Superior temporal gyrus (tissue), 1 donor: ENCODE data around the gene ZNF322.
"Not testable (repeated sequence)": the region's sequence is repeated elsewhere in the genome, so short reads cannot be mapped to it uniquely, and the experiment has no call there.

Experiments
- DNase-seq: peaks from one replicate; pipeline ENCODE4 v3.0.0-alpha.2; 2016; ENCODE audit errors: extremely low spot score

Gene ZNF322

GRCh38 chr6:26659042-26659999 lies at the start of gene ZNF322:
Gene ZNF322 (minus strand): TSS chr6:26659746. CDS start chr6:26638553, 21,193 bp downstream.
- peak; percentile 96 for DNase-seq

- not testable (repeated sequence) for DNase-seq
These were observed 46.2 kb upstream of the ZNF322 start for GRCh38 chr6:26705780-26706179.

GRCh38 chr6:26705352-26705751 lies 45.8 kb upstream of the ZNF322 start:
- DNase-seq, result not testable (repeated sequence)

GRCh38 chr6:26701023-26701747 lies 41.6 kb upstream of the ZNF322 start:
- DNase-seq, result not testable (repeated sequence)

- DNase-seq, result not testable (repeated sequence)
These were observed 38.0 kb upstream of the ZNF322 start for GRCh38 chr6:26697496-26697895.

GRCh38 chr6:26689324-26689947 lies 29.9 kb upstream of the ZNF322 start:
- not testable (repeated sequence) for DNase-seq

GRCh38 chr6:26682435-26683042 lies 23.0 kb upstream of the ZNF322 start:
- not testable (repeated sequence) for DNase-seq

- DNase-seq, result not testable (repeated sequence)
These were observed 13.7 kb upstream of the ZNF322 start for GRCh38 chr6:26673287-26673686.

GRCh38 chr6:26670558-26670957 lies 11.0 kb upstream of the ZNF322 start:
- not testable (repeated sequence) for DNase-seq

GRCh38 chr6:26670003-26670402 lies 10.5 kb upstream of the ZNF322 start:
- not testable (repeated sequence) for DNase-seq

- DNase-seq, result no peak
These were observed 435 bp upstream of the ZNF322 start for GRCh38 chr6:26660000-26660361.

- DNase-seq, result no peak
These were observed 2.3 kb downstream of the ZNF322 start for GRCh38 chr6:26657256-26657655.

GRCh38 chr6:26653007-26653406 lies 6.5 kb downstream of the ZNF322 start:
- no peak for DNase-seq

- no peak for DNase-seq
These were observed 8.3 kb downstream of the ZNF322 start for GRCh38 chr6:26651133-26651781.

- no peak for DNase-seq
These were observed 13.5 kb downstream of the ZNF322 start for GRCh38 chr6:26646074-26646473.

- DNase-seq, result no peak
These were observed 18.7 kb downstream of the ZNF322 start for GRCh38 chr6:26640806-26641205.

GRCh38 chr6:26629359-26629758 lies 30.2 kb downstream of the ZNF322 start:
- DNase-seq, result no peak

GRCh38 chr6:26627843-26628242 lies 31.7 kb downstream of the ZNF322 start:
- DNase-seq, result no peak

- no peak for DNase-seq
These were observed 35.0 kb downstream of the ZNF322 start for GRCh38 chr6:26624557-26624956.

- DNase-seq, result no peak
These were observed 36.1 kb downstream of the ZNF322 start for GRCh38 chr6:26623339-26623859.
